GM21423 (cell line): ENCODE measurements around the gene OR1L8.

Experiments used
- ATAC-seq: cut with Tn5 transposase; IDR thresholded peaks from one replicate; pipeline ENCODE4 v1.9.1; 2021; ENCODE audit warnings: mild to moderate bottlenecking, moderate library complexity; ENCODE audit not compliant: unreplicated experiment

OR1L8 gene

GRCh38 chr9:122518226-122518625 is 65.0 kb downstream of the OR1L8 start:
- no peak for ATAC-seq
